ENCODE measurements around the gene ACE.

- no peak for TF ChIP-seq POLR2A (IDR thresholded peaks at IDR 0.05)
- TF ChIP-seq, protein P1, sequence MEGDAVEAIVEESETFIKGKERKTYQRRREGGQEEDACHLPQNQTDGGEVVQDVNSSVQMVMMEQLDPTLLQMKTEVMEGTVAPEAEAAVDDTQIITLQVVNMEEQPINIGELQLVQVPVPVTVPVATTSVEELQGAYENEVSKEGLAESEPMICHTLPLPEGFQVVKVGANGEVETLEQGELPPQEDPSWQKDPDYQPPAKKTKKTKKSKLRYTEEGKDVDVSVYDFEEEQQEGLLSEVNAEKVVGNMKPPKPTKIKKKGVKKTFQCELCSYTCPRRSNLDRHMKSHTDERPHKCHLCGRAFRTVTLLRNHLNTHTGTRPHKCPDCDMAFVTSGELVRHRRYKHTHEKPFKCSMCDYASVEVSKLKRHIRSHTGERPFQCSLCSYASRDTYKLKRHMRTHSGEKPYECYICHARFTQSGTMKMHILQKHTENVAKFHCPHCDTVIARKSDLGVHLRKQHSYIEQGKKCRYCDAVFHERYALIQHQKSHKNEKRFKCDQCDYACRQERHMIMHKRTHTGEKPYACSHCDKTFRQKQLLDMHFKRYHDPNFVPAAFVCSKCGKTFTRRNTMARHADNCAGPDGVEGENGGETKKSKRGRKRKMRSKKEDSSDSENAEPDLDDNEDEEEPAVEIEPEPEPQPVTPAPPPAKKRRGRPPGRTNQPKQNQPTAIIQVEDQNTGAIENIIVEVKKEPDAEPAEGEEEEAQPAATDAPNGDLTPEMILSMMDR (IDR thresholded peaks at IDR 0.05), result no peak
These were observed 16.1 kb downstream of the ACE start for GRCh38 chr17:63492940-63493339.

All from gastroesophageal sphincter (tissue), 3 donors.